HepG2 (cell line): Measurements from ENCODE around the gene FHIT. TPM values are rescaled to one million over a fixed set of nuclear protein-coding genes. Genes with fewer than 3 reads are reported as not detected.

Source experiments
- ATAC-seq: fragments of 200-7000 bp; cut with Tn5 transposase; 3 replicates; pipeline ENCODE4 v1.9.1; 2020; ENCODE audit warnings: mild to moderate bottlenecking, moderate library complexity
- BruUV-seq: library from RNA; stranded (reverse); fragments of 400-500 nt; replicated peaks from 2 replicates; lab custom pipeline; 2021; lab: Mats Ljungman, UMichigan
- CTCF ChIA-PET: fragments of 300-600 bp; formaldehyde crosslinking; extraction: SDS; loops from one replicate; lab custom pipeline; 2021; ENCODE audit warnings: low total read pairs, inconsistent platforms, low intra/inter-chr PET ratio; lab: Yijun Ruan, JAX
- POLR2A ChIA-PET: fragments of 350-600 bp; sonication (Branson Sonifier 250); formaldehyde crosslinking; loops from one replicate; lab custom pipeline; 2020; ENCODE audit warnings: antibody characterized with exemption, inconsistent platforms; lab: Yijun Ruan, JAX
- DNase-seq: peaks from one replicate; pipeline ENCODE4 v3.0.0-alpha.2; 2015; ENCODE audit warnings: low spot score
- FAIRE-seq: peaks from 3 replicates; lab custom pipeline; 2011; peaks lifted over from hg19 to GRCh38; lab: Jason Lieb, UNC
- H2AFZ ChIP-seq: one replicate; pipeline ENCODE4 v1.6.1; 2011; ENCODE audit warnings: low read length, inconsistent platforms
- H3K27ac ChIP-seq: fragments of 300-600 bp; 3 replicates; pipeline ENCODE4 v1.8.0; 2011; ENCODE audit warnings: mixed run types, mild to moderate bottlenecking, mixed read lengths, low read length, inconsistent platforms; ENCODE audit not compliant: insufficient read depth; ENCODE audit errors: extremely low read length
- H3K27me3 ChIP-seq, 2 experiments: fragments of 200-600 bp in 1 of 2; 2 replicates in 1 of 2; 3 replicates in 1 of 2; pipeline versions ENCODE4 v1.6.0 to v1.8.0; 2011; ENCODE audit warnings: low read length in 2 of 2, mild to moderate bottlenecking in 2 of 2, moderate library complexity in 2 of 2, inconsistent platforms in 1 of 2; ENCODE audit not compliant: insufficient read depth in 2 of 2, control insufficient read depth in 1 of 2
- H3K36me3 ChIP-seq, 2 experiments: fragments of 200-600 bp in 1 of 2; replicated peaks in 1 of 2; 2 replicates in 1 of 2; 3 replicates in 1 of 2; pipeline versions ENCODE4 v1.5.1 to v1.8.0; 2011; ENCODE audit warnings: low read length in 2 of 2, inconsistent platforms in 1 of 2; ENCODE audit not compliant: insufficient read depth in 2 of 2, control insufficient read depth in 1 of 2
- H3K4me1 ChIP-seq: 2 replicates; pipeline ENCODE4 v1.5.1; 2012; ENCODE audit warnings: low read length, inconsistent platforms; ENCODE audit not compliant: insufficient read depth
- H3K4me2 ChIP-seq: 2 replicates; pipeline ENCODE4 v1.6.0; 2011; ENCODE audit warnings: low read depth, low read length, inconsistent platforms
- H3K4me3 ChIP-seq, 3 experiments: fragments of 200-600 bp in 1 of 3; sonication (generic), shearing (Covaris generic) in 1 of 3; replicated peaks in 1 of 3; 2 replicates each; pipeline ENCODE4 v1.5.1; 2011 to 2016; ENCODE audit warnings: low read length in 3 of 3, inconsistent platforms in 2 of 3, low read depth in 2 of 3, mild to moderate bottlenecking in 2 of 3, control low read depth in 1 of 3, mixed read lengths in 1 of 3; ENCODE audit not compliant: insufficient read depth in 1 of 3
- H3K79me2 ChIP-seq: one replicate; pipeline ENCODE4 v1.6.1; 2011; ENCODE audit warnings: low read length, inconsistent platforms; ENCODE audit not compliant: insufficient read depth
- H3K9ac ChIP-seq: 2 replicates; pipeline ENCODE4 v1.6.0; 2011; ENCODE audit warnings: mild to moderate bottlenecking, low read depth, low read length, inconsistent platforms; ENCODE audit not compliant: insufficient read depth
- H3K9me3 ChIP-seq: 2 replicates; pipeline ENCODE4 v1.5.1; 2012; ENCODE audit warnings: mild to moderate bottlenecking, low read length
- H4K20me1 ChIP-seq: 2 replicates; pipeline ENCODE4 v1.6.0; 2011; ENCODE audit warnings: inconsistent platforms, mild to moderate bottlenecking, low read length, moderate library complexity; ENCODE audit not compliant: insufficient read depth
- AHDC1 ChIP-seq: sonication (generic); formaldehyde crosslinking; IDR thresholded peaks from 2 replicates; pipeline ENCODE4 v1.5.1; 2020; ENCODE audit warnings: mild to moderate bottlenecking, missing genetic modification reagents, borderline replicate concordance
- CCAR2 ChIP-seq: fragments of 200-400 bp; formaldehyde crosslinking; optimal IDR thresholded peaks from 2 replicates; pipeline ENCODE3; 2018; ENCODE audit warnings: low read depth, mild to moderate bottlenecking, low read length, moderate library complexity
- CREB1 ChIP-seq, 2 experiments: fragments of 450-650 bp in 1 of 2; IDR thresholded peaks; 2 replicates each; pipeline ENCODE4 v1.6.1; 2016 to 2017; ENCODE audit warnings: control low read depth in 1 of 2, mild to moderate bottlenecking in 1 of 2, missing compliant biosample characterization in 1 of 2, missing genetic modification characterization in 1 of 2
- CREBL2 ChIP-seq: sonication (generic); formaldehyde crosslinking; IDR thresholded peaks from 2 replicates; pipeline ENCODE4 v1.8.1; 2023; ENCODE audit warnings: missing genetic modification reagents, mild to moderate bottlenecking, borderline replicate concordance
- PAWR ChIP-seq: sonication (generic); formaldehyde crosslinking; IDR thresholded peaks from 2 replicates; pipeline ENCODE4 v1.4.0; 2020; ENCODE audit warnings: missing genetic modification reagents, mild to moderate bottlenecking, borderline replicate concordance
- PITX1 ChIP-seq: sonication (generic); formaldehyde crosslinking; IDR thresholded peaks from 2 replicates; pipeline ENCODE4 v1.5.1; 2020; ENCODE audit warnings: mild to moderate bottlenecking, missing genetic modification reagents
- SAP130 ChIP-seq: IDR thresholded peaks from 2 replicates; pipeline ENCODE4 v1.6.1; 2016; ENCODE audit warnings: low read depth
- TOPORS ChIP-seq: sonication (generic); formaldehyde crosslinking; IDR thresholded peaks from 2 replicates; pipeline ENCODE4 v1.8.0; 2023; ENCODE audit warnings: mild to moderate bottlenecking, missing genetic modification reagents
- ZFP37 ChIP-seq: sonication (generic); formaldehyde crosslinking; IDR thresholded peaks from 2 replicates; pipeline ENCODE4 v1.4.0; 2020; ENCODE audit warnings: missing genetic modification reagents, borderline replicate concordance
- ZNF510 ChIP-seq: sonication (generic); formaldehyde crosslinking; IDR thresholded peaks from 2 replicates; pipeline ENCODE4 v1.4.0; 2020; ENCODE audit warnings: low read depth, mild to moderate bottlenecking, missing genetic modification reagents
- ZNF557 ChIP-seq: sonication (generic); formaldehyde crosslinking; IDR thresholded peaks from 2 replicates; pipeline ENCODE4 v1.4.0; 2020; ENCODE audit warnings: missing genetic modification reagents
- ZNF564 ChIP-seq: sonication (generic); formaldehyde crosslinking; IDR thresholded peaks from 2 replicates; pipeline ENCODE4 v1.8.1; 2023; ENCODE audit warnings: mild to moderate bottlenecking, missing genetic modification reagents
- ZNF724P ChIP-seq: sonication (generic); formaldehyde crosslinking; IDR thresholded peaks from 2 replicates; pipeline ENCODE4 v1.8.0; 2022; ENCODE audit warnings: missing genetic modification reagents, borderline replicate concordance
- ZNF781 ChIP-seq: sonication (generic); formaldehyde crosslinking; IDR thresholded peaks from 2 replicates; pipeline ENCODE4 v1.5.1; 2020; ENCODE audit warnings: borderline replicate concordance, mild to moderate bottlenecking, missing genetic modification reagents; ENCODE audit errors: not compliant biosample characterization
- WGBS: methylation state at CpG from one replicate; pipeline ENCODE4 v1.1.6; 2017; ENCODE audit warnings: low lambda C conversion rate; 5-methylcytosine and 5-hydroxymethylcytosine counted together
- in situ Hi-C: cut with HindIII; loops from 2 replicates; pipeline ENCODE4 v1.10.0; 2017; ENCODE audit warnings: low pct_unique_long_range_greater_than_20kb; ENCODE audit not compliant: extremely low pct_ligation_motif_present
- intact Hi-C: fragments of 100-400 bp; cut with micrococcal nuclease; formaldehyde crosslinking; loops from one replicate; pipeline ENCODE4 v1.10.0; 2022; ENCODE audit not compliant: unreplicated experiment
- polyA plus RNA-seq, 8 experiments: library from polyadenylated mRNA; depleted of rRNA in 3 of 8; stranded (reverse) in 7 of 8; unstranded in 1 of 8; fragments of >200 nt; fragmentation: Illumina TruSeq in 4 of 8; extraction: Trizol in 4 of 8; gene quantifications; 2 replicates each; pipeline versions ENCODE4 v1.2.1 to v1.2.3, GENCODE V29; 2011 to 2016; ENCODE audit warnings: low read depth in 4 of 8, missing spikeins in 1 of 8, mixed read lengths in 1 of 8; ENCODE audit not compliant: insufficient read depth in 1 of 8
- total RNA-seq, 5 experiments: library from RNA; depleted of rRNA; stranded (reverse); fragments of >200 nt; fragmentation: Illumina TruSeq; extraction: Trizol; gene quantifications; 2 replicates each; pipeline ENCODE4 v1.2.3, GENCODE V29; 2016; ENCODE audit warnings: low read depth in 1 of 5

FHIT gene
- total and polyA plus RNA-seq, 2 of the 13 experiments (the other 11 are each of a cell fraction or from before 2014, with no cell fraction given) = 4.0 to 4.6 TPM

- Histone ChIP-seq H2AFZ (no peak overlapping the region), H3K4me3 (no peak overlapping the region), H3K4me1 (no peaks in the 10 kb centered on the region), H3K4me2 (no peak overlapping the region), H3K27me3 (no peaks in the 10 kb centered on the region), H3K79me2 (no peaks in the 10 kb centered on the region), H3K27ac (no peak overlapping the region), H4K20me1 (no peaks in the 10 kb centered on the region), H3K9ac (no peak overlapping the region), H3K9me3 (0 out of 2 replicates have a peak, but pooled peaks cover 4% of the 10 kb centered on the region), H3K36me3 (no peaks in the 10 kb centered on the region)
- ATAC-seq (no peak), FAIRE-seq (no peak), DNase-seq (no peak)
- BruUV-seq = no TSS peak
- ChIA-PET CTCF (no interaction called here), POLR2A (no interaction called here)
- WGBS = 59% methylated on average over 2 of the region's 2 CpGs
- intact Hi-C loops = no loop called here
- in situ Hi-C loops = no loop called here
- TF ChIP-seq SAP130 (CRISPR knock-in tag) = no peak
- no peak for TF ChIP-seq ZNF510
- peak; percentile 67 for TF ChIP-seq CREB1 (IDR thresholded peaks at IDR 0.05)
- TF ChIP-seq CREB1 (CRISPR knock-in tag; IDR thresholded peaks at IDR 0.05) = no peak
Measured at GRCh38 chr3:60207905-60208304, 1043.3 kb downstream of the FHIT start.

GRCh38 chr3:60206206-60206605, 1045.0 kb downstream of the FHIT start:
- Histone ChIP-seq H3K36me3 (no peaks in the 10 kb centered on the region), H3K27ac (no peak overlapping the region), H3K4me2 (no peak overlapping the region), H3K27me3 (no peaks in the 10 kb centered on the region), H3K9ac (no peak overlapping the region), H3K4me1 (no peaks in the 10 kb centered on the region), H2AFZ (no peak overlapping the region), H3K9me3 (0 out of 2 replicates have a peak, but pooled peaks cover 4% of the 10 kb centered on the region), H3K79me2 (no peaks in the 10 kb centered on the region), H4K20me1 (no peaks in the 10 kb centered on the region), H3K4me3 (no peak overlapping the region)
- FAIRE-seq = no peak
- no TSS peak for BruUV-seq
- ChIA-PET CTCF (no interaction called here), POLR2A (no interaction called here)
- no peak for DNase-seq
- ATAC-seq = no peak
- in situ Hi-C loops = no loop called here
- 9% methylated on average over 2 of the region's 2 CpGs for WGBS
- intact Hi-C loops = no loop called here
- TF ChIP-seq PAWR (CRISPR knock-in tag) (no peak), CCAR2 (no peak), ZNF557 (CRISPR knock-in tag) (no peak), AHDC1 (no peak), TOPORS (CRISPR knock-in tag) (no peak), CREBL2 (no peak), ZNF564 (CRISPR knock-in tag) (no peak), ZNF781 (no peak), ZFP37 (CRISPR knock-in tag) (no peak), ZNF724P (CRISPR knock-in tag) (no peak), PITX1 (CRISPR knock-in tag) (no peak)
